HG02588 (cell line): Measurements from ENCODE around the gene USP20.
"Not testable (repeated sequence)": the region's sequence is repeated elsewhere in the genome, so short reads cannot be mapped to it uniquely, and the experiment has no call there.

Source experiments
- ATAC-seq: cut with Tn5 transposase; IDR thresholded peaks from one replicate; pipeline ENCODE4 v1.9.1; 2021; ENCODE audit warnings: mild to moderate bottlenecking, moderate library complexity; ENCODE audit not compliant: unreplicated experiment

The USP20 gene

DNA sequence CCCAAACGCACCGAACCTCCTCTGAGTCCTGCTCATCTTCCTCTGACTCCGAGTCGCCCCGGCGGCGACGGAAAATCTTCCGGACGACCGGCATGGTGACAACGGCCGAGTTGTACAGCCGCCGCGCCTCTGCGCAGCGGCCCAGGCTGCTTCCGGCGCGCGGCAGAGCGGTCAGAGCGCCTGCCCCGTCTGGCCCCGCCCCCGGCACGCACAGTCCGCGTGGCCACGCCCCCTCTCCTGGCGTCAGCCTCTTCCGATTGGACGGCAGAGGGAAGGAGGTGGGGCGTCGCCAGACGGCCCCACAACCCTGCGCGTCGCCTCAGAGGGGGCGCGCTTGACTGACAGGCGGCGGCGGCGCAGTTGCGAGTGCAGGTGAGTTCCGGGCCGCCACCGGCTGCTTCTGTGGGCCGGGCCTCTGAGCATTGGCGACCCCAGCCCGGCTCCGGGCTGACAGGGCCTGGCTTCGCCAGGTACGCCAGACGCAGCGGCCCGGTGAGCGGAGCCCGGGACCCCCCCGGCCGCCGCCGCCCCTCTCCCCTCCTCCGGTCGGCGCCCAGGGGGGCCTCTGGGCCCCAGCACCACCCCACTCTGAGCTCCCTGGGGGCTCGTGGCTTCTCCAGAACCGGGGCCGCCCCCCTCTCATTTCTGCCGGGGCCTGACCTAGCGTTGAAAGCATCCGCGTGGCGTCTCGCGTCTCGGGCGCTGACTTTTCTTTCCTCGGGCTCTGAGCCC lies at the start of gene USP20, which contains the start of gene C9orf78:
TSS of gene USP20 (plus strand) at position 331 of the 732 bp plus-strand sequence. CDS start 17,098 bp downstream, outside the sequence.
TSS of gene C9orf78 (minus strand) at position 148 of the 732 bp plus-strand sequence. CDS start at position 94, 54 bp downstream.
- ATAC-seq = peak; percentile 91

DNA sequence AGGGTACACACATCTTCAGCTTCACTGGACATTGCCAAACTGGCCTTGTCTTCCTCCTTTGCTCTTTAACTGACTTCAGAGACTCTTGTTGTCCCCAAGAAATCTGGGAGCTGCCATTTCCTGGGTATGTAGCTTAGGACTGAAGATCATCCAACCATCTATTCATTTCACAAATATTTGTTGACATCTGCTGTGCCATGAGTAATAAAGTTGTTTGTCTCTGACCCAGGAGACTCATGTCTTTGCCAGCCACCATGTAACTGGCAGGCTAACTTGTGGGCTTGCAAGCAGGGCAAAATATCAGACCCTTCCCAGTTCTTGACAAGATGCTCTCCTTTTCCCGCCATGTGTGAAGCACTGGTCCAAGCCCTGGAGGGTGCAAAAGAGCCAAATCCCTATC lies 49.4 kb upstream of the USP20 start:
- no peak for ATAC-seq

DNA sequence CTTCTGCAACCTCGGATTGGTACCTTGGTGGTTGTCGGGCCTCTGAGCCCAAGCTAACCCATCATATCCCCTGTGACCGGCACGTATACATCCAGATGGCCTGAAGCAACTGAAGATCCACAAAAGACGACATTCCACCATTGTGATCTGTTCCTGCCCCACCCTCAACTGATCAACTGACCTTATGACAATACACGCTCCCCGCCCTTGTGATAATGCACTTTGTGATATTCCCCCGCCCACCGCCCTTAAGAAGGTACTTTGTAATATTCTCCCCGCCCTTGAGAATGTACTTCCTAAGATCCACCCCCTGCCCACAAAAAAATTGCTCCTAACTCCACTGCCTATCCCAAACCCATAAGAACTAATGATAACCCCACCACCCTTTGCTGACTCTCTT lies 48.8 kb upstream of the USP20 start:
- no peak for ATAC-seq

DNA sequence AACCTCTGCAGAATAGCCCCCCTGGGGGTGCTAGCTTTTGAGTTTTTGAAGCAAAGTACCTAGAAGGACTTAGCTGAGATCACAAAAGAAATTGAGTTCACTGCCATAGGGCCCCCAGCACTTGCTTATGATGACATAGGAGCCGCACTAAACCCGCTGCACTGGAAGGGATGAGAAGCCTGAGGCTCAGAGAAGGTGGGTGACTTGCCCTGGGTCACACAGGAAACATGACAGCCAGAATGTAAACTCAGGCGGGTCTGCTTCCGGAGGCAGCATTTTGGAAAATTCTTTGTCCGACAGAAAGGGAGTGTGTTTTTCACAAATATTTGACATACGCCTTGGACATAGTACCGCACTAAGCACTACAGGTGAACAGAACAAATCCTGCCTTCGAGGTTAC lies 40.7 kb upstream of the USP20 start:
- ATAC-seq = no peak

DNA sequence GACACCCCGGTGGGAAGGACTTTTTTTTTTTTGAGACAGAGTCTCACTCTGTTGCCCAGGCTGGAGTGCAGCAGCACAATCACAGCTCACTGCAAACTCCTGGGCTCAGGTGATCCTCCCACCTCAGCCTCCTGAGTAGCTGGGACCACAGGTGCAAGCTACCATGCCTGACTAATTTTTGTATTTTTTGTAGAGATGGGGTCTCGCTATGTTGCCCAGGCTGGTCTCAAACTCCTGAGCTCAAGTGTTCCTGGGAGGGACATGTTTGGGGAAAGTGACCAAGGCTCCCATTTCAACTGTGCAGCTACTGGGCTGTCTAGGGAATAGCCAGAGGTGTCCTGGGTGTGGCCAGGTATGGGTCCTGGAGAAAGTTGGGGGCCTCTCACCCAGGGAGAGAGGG lies 39.2 kb upstream of the USP20 start:
- ATAC-seq = not testable (repeated sequence)

DNA sequence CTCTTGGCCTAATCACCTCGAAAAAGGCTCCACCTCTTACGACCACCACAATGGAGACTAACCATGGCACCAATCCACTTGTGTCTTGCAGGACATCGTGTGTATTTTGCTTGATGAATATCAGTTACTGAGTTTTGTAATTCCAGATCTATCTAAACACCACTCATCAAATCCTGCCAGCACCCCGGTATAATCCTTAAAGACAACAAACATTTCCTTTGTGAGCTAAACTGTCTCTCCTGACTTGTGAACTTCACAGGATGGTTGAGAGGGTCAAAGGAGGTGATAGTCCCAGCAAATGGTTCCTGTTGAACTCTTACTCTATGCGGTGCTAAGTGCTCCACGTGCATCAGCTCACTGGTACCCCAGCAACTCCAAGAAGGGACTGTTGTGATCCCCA lies 36.3 kb upstream of the USP20 start:
- no peak for ATAC-seq

DNA sequence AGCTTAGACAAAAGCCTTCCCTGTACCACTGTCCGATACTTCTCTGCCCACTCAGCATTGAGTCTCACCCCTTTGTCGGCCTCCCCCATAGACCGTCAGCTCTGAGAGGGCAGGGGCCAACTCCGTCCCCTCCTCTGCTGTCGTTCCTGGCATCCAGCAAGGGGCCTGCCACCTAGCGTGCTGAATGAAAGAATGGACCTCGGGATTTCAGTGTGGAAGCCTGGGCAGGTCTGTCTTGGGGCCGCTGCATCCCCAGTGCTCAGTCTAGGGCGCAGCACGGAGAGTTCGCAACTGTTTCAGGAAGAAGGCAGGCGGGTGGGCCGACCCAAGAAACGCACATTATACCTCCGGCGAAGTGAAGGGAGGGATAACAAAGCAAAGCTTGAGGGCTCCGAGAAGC lies 33.8 kb upstream of the USP20 start:
- no peak for ATAC-seq

DNA sequence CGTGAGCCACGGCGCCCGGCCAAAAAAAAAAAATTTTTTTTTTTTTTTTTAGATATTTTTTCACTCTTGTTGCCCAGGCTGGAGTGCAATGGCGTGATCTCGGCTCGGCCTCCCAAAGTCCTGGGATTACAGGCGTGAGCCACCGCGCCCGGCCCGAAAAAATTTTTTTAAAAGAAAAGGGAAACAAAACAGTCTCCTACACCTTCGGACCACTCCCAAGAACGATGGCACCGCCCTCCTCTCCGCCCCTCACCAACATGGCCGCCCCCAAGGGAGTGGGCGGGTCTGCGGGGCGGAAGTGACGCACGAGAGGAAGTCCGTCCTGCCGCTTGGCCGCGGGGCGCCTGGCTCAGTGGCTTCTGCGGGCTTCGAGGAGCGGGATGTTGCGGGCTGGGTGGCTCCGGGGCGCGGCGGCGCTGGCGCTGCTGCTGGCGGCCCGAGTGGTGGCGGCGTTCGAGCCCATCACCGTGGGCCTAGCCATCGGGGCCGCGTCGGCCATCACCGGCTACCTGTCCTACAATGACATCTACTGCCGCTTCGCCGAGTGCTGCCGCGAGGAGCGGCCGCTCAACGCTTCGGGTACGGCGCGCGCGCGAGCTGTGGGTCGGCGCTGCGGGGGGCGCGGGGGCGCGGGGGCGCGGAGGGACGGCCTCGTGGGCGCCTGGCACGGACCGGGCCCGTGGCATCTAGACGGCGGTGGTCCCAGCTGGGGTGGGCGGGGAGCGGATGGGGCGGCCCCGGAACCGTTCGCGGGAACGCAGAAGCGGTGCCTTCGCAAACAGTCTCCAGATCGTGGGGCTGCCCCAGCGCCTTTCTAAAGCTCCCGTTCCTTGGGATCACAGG lies 32.2 kb upstream of the USP20 start, which contains the start of gene TOR1B:
TSS of gene TOR1B (plus strand) at position 352 of the 843 bp plus-strand sequence. CDS start at position 381, 29 bp downstream.
- peak; percentile 85 for ATAC-seq

DNA sequence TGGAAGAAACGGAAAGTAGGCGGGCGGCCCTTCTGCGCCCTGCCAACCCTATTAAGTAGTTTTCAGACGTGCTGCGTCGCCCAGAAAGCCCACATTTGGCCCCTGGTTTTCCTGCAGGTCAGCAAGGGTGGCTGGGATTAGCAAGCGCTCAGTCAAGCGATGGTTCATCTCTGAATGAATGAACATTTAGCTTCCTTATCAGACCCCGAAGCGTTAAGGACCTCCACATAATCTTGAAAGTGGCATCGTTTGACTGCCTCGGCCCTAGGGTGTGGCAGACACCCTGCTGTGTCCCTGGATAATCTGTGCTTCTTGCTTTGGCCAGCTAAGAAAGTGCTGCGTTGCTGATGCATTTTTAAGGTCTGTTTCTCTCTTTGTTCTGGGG lies 31.6 kb upstream of the USP20 start:
- no peak for ATAC-seq

DNA sequence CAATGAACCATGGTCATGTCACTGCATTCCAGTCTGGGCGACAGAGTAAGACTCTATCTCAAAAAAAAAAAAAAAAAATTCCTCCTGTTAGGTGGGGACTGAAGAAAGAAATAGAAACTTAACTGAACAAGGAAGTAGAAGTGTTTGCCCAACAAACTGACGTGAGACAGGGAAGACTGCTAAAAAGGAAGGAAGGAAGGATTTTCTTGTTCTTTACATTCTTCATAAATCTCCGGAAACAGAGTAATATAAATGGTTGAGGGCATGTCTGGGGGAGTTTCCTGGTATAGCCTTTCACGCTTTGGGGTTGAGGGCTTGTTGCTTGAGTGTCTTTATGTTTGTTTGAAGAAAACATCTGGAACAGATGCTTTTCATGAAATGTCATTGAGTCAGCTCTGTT lies 29.2 kb upstream of the USP20 start:
- no peak for ATAC-seq

DNA sequence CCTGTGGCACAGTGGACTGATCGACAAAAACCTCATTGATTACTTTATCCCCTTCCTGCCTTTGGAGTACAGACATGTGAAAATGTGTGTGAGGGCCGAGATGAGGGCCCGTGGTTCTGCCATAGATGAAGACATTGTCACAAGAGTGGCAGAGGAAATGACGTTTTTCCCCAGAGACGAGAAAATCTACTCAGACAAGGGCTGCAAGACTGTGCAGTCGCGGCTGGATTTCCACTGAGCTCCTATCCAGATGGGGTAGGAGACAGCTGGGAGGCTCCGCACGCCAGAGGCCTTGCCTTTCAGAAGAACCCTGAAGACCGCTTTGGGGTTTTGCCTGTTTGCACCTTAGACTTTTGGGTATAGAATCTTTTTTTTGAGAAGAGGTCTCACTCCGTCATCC lies 25.9 kb upstream of the USP20 start:
- ATAC-seq = no peak

DNA sequence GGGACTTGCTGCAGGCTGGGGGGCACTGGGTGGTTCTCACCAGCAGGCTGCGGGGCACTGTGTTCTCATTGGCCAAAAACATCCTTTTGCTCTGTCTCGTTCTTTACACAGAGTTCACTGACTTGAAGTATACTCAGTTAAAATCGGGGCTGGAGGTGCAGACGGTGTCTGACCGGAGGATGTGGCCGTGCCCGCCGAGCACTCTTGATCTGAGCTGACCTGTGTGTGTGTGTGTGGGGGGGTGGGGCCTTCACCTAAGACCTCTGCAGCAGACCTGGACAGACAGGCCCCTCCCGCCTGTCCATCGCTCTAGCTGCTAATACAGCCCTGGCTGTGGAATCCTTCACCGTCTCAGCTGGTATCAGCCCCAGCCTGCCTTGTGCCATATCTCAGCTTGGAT lies 25.1 kb upstream of the USP20 start:
- no peak for ATAC-seq

DNA sequence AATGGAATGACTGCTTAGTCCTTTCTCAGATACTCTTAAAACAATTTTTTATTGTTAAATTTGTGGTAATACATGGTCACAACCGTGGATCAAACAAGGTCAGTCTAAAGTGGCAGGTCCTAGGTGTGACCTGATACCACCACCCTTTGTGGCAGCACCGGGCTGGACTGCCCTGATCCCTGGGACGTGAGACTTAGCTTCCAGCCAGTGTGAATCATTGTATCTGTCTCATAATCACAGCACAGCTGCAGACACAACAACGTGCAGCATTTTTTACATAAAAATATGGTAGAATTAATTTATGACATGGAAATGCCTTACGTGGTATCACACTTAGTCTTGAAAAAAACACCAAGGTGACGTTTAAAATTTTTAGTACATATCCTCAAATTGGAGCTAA lies 24.5 kb upstream of the USP20 start:
- ATAC-seq = no peak

DNA sequence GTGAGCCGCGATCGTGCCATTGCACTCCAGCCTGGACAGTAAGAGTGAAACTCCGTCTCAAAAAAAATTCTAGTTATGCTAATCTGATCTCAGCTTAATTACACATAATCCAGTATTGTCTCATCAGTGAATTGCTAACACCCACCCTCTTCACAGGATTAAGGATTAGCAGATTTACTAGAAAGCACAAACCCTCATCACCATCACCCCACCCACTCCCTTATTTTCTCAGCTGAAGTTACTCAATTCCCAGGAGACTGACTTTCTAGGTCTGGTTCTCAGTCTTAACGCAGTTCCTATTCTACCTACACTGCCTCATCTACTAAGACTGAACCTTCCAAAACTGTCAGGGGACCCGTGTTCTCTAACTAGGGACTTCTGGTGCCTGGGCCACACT lies 23.3 kb upstream of the USP20 start:
- ATAC-seq = no peak

DNA sequence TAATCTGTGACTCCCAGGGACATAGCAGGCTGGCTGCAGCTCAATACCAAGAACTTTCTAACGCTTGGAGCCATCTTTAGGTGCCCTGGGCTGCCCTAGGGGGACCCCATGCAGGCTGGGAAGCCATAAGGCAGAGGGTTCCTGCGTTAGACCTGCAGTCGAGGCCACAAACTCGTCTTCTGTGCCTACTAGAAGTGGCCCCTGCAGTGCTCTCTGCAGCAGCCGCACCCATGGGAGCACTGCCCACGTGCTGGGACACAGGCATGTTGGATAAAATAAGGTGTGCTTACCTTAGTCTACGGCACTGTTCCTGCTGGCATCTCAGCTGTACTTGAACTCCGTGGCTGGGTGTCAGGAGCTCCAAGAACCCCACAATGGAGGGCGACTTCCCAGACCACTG lies 22.9 kb upstream of the USP20 start:
- ATAC-seq = no peak

DNA sequence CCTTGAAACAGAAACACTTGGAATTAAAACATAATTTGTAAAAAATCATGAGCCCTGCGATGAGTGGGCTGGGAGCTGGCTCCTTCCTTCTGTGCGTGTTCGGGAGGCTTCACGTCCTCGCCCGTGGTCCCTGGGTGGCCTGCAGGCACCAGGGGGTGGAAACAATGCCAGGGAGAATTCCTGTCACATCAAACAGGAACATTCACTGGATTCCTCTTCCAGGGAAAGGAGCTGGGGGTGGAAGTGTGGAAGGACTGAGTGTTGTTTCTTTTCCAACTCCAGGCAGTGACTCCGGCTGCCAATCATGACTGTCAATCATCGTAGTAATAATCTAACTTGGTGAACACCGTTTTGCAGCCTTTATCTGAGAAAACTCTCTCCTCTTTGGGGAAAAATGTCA lies 21.6 kb upstream of the USP20 start:
- no peak for ATAC-seq

DNA sequence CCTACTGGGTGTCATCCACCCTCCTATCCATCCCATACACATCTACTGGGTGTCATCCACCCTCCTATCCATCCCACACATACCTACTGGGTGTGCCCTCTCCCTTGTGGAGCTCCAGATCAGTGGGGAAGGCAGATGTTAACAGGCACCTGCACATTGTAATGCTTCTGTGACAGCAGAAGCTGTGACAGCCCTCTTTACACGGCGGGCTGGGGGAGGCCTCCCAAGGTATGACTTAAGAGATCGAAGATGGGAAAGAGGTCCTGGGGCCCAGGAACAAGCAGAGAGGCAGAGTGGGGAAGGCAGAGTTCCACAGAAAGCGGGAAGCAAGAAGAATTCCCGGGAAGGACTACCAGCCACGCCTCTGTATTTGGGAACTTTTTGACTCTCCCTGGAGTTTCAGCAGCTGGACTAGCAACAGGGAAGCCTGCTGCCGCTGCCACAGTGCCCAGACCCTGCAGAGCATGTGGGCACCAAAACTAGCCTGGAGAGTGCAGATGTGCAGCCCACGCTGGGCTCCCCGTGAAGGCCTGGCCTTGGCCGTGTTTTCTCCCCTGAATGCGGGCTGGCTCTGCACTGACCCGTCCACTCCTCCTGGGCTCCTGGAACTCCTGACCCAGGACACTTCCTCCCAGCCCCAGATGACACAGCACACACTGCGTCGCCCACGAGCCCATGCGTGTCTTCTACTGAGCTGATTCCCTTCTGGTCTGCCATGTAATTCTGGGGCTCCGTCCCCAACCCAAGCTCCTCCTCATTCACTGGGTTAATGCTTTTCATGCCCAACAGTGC lies 20.6 kb upstream of the USP20 start:
- ATAC-seq = no peak

DNA sequence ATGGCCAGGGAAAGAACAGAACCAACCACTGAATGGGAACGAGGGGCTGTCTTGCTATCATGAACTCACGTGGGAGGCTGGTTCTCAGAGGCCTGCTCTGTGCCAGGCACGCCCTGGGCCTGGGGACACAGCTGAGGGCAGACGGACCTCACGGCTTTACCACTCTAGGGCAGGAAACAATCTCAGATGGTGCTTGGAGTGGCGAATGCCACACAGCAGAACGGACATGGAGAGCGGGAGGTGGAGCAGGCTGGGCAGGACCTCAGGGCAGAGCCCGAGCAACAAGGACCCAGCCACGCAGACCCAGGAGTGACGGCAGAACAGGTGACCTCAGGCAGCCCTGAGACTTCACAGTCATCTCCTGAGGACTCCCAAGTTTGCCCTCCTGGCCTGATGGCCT lies 20.0 kb upstream of the USP20 start:
- no peak for ATAC-seq

DNA sequence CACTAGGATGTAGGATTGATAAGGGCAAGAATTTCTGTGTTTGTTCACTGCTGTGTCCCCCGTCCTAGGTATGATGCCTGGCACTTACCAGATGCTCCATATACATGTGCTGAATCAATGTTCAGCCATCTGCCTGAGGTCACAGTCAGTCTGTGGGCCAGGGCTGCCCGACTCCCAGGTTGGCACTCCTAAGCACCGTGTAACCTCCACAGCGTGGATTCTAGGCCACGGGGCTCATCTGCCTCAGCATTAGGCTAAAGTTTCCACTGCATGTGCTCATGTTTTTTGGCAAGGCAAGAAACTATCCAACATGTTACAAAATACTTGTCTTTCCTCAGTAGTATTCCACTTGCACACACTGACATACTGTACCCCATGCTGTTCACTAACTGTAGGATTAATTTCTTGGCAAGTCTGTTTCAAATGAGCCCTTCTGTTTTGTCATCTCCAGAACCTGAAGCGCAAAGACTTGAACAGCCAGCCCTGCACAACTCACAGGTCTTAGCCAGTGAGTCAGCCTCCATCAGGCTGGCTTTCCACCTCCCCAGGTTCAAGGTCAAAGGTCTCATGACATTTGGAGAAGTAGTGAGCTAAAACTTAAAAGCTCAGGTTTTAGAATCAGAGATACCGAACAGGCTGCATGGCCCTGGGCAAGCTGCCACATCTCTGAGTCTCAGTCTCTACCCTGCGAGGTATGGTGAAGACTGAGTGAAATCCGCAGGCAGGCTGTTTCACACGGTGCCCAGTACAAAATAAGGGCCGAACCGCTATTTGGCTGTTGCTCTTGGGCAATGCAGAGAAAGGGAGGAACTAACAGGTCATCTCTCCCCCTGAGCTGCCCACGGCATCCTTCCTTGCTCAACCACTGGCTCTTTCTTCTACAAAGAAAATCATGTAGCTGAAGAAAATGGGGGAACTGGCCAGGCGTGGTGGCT lies 18.5 kb upstream of the USP20 start:
- ATAC-seq = no peak

DNA sequence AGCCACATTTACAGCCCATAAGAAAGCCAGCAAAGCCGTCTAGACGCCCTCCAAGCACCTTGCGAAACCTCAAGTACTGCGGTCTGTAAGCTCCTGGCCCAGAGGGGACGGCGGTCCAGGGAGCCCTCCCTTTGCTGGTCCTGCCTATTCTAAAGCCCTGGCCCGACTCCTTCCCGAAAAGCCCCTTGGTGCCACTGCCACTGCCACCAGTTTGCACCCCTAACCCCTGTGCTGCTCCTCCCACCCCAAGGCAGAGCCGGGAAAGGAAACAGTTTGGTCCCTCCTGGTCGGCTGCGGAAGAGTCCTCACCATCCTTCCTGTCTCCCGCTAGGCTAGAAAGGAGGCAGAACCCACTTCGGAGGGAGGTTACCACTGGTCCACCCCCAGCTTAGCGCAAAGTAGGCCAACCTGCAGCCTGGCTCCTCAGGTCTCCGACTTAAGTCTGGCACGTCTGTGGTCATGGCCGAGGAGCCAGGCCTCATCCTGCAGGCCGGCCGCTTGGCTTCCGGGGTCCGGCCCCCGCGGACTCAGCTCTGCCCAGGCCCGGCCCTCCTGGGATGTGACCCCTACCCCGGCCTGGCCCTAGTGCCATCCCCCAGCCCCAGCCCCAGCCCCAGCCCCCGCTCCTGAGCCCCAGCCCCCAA lies 12.2 kb upstream of the USP20 start:
- ATAC-seq = no peak
